ENCODE measurements around the gene NR6A1.

- TF ChIP-seq CTCF (IDR thresholded peaks at IDR 0.05) (no peak), POLR2A (IDR thresholded peaks at IDR 0.05) (no peak)
Measured at GRCh38 chr9:124768334-124768733, 2.8 kb downstream of the NR6A1 start.
